Vagina (tissue), 2 donors: ENCODE results near the gene CPNE7.

Source experiments
- POLR2AphosphoS5 ChIP-seq, 2 donors: sonication (generic); formaldehyde crosslinking; IDR thresholded peaks; one replicate each; pipeline ENCODE4 v1.9.0; 2017; ENCODE audit warnings: antibody characterized with exemption in 2 of 2, mild to moderate bottlenecking in 2 of 2, low read depth in 1 of 2; ENCODE audit not compliant: insufficient read depth in 1 of 2
- TF ChIP-seq, protein P1 (sequence below), 3 experiments: fragments of 450-650 bp in 2 of 3; fragments of 200-600 bp in 1 of 3; sonication (generic) in 1 of 3; IDR thresholded peaks; one replicate each; pipeline ENCODE4 v1.5.1; 2017 to 2019; ENCODE audit warnings: antibody characterized with exemption in 3 of 3, mild to moderate bottlenecking in 2 of 3, moderate library complexity in 2 of 3

DNA sequence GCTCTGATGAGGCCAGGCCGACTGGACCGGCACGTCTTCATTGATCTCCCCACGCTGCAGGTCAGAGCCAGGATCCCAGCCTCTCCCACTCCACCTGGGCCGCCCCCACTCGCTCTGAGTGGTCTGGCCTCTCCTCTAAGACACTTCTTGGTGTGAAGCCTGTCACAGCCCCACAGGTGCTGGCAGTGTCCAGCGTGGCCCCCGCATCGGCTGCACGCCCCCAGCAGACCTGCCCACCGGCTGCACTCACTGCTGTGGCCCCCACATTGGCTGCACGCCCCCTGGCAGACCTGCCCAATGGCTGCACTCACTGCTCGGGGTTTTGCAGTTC is 30.9 kb upstream of the CPNE7 start:
- TF ChIP-seq, protein P1, sequence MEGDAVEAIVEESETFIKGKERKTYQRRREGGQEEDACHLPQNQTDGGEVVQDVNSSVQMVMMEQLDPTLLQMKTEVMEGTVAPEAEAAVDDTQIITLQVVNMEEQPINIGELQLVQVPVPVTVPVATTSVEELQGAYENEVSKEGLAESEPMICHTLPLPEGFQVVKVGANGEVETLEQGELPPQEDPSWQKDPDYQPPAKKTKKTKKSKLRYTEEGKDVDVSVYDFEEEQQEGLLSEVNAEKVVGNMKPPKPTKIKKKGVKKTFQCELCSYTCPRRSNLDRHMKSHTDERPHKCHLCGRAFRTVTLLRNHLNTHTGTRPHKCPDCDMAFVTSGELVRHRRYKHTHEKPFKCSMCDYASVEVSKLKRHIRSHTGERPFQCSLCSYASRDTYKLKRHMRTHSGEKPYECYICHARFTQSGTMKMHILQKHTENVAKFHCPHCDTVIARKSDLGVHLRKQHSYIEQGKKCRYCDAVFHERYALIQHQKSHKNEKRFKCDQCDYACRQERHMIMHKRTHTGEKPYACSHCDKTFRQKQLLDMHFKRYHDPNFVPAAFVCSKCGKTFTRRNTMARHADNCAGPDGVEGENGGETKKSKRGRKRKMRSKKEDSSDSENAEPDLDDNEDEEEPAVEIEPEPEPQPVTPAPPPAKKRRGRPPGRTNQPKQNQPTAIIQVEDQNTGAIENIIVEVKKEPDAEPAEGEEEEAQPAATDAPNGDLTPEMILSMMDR (IDR thresholded peaks at IDR 0.05) = no peak
- no peak for TF ChIP-seq POLR2AphosphoS5 (IDR thresholded peaks at IDR 0.05; ENCODE audit: insufficient read depth in 1 of 2, low read depth in 1 of 2)
